HEK293T (cell line): ENCODE data around the gene LAMA5.

ENCODE experiments used
- BHLHE40 ChIP-seq: fragments of 450-650 bp; IDR thresholded peaks from 2 replicates; pipeline ENCODE4 v1.6.1; 2016; ENCODE audit warnings: mild to moderate bottlenecking, moderate library complexity, borderline replicate concordance
- CTBP1 ChIP-seq: fragments of 450-650 bp; IDR thresholded peaks from 2 replicates; pipeline ENCODE4 v1.6.1; 2016; ENCODE audit warnings: borderline replicate concordance
- ELF4 ChIP-seq: fragments of 450-650 bp; IDR thresholded peaks from 2 replicates; pipeline ENCODE4 v1.6.1; 2017; ENCODE audit warnings: antibody characterized with exemption
- FOXA1 ChIP-seq: fragments of 450-650 bp; IDR thresholded peaks from 2 replicates; pipeline ENCODE4 v1.6.1; 2016; ENCODE audit warnings: mild to moderate bottlenecking
- FOXK2 ChIP-seq: fragments of 450-650 bp; IDR thresholded peaks from 2 replicates; pipeline ENCODE4 v1.6.1; 2016; ENCODE audit warnings: mild to moderate bottlenecking
- FOXM1 ChIP-seq: fragments of 450-650 bp; IDR thresholded peaks from 2 replicates; pipeline ENCODE4 v1.6.1; 2017; ENCODE audit warnings: mild to moderate bottlenecking, borderline replicate concordance
- LEF1 ChIP-seq: fragments of 450-650 bp; IDR thresholded peaks from 2 replicates; pipeline ENCODE4 v1.6.1; 2017; ENCODE audit warnings: mild to moderate bottlenecking, borderline replicate concordance
- SUZ12 ChIP-seq: fragments of 450-650 bp; IDR thresholded peaks from 2 replicates; pipeline ENCODE4 v1.6.1; 2016; ENCODE audit warnings: mild to moderate bottlenecking
- TARDBP ChIP-seq: fragments of 450-650 bp; IDR thresholded peaks from 2 replicates; pipeline ENCODE4 v1.6.1; 2016
- ZNF384 ChIP-seq: fragments of 450-650 bp; IDR thresholded peaks from 2 replicates; pipeline ENCODE4 v1.6.1; 2016

DNA sequence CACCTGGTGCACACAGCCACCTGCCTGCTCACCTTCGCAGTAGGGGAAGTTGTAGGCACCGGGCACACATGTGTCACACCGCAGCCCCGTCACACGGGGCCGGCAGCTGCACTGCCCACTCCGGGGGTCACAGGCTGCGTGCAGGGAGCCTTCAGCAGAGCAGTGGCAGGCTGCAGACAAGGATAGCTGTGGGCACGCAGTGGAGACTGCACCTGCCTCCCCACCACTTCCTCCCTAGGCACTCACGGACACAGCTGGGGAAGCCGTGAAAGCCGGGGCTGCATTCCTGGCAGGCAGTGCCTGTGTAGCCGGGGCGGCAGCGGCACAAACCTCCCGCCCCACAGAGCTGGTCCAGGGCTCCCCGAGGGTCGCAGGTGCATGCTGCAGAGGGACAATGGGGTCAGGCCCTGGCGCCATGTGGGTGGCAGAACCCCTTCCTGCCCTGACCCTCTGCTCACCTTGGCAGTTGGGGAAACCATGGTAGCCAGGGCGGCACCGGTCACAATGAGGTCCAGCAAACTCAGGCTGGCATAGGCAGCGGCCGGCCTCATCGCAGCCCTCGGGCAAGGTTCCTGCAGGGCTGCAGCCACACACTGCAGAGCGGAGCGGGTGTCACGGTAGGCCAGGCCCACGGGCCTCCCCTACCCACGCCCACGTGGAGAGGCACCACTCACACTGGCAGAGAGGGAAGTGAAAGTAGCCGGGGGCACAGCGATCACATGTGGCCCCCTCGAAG lies 29.4 kb downstream of the LAMA5 start:
- TF ChIP-seq TARDBP (no peak), FOXK2 (no peak), LEF1 (no peak), FOXA1 (no peak), ELF4 (no peak), FOXM1 (no peak), CTBP1 (no peak), BHLHE40 (no peak), SUZ12 (no peak), ZNF384 (no peak)
